SU-DHL-6 (cell line): ENCODE results near the gene CAMSAP1.

Source experiments
- EZH2phosphoT487 ChIP-seq: fragments of 200-600 bp; sonication (generic), shearing (Covaris generic); conservative IDR thresholded peaks from 2 replicates; pipeline ENCODE4 v1.6.1; 2018; ENCODE audit warnings: mild to moderate bottlenecking, antibody characterized with exemption, low read length, moderate library complexity, mixed read lengths
- TF ChIP-seq, protein P1 (sequence below): fragments of 200-600 bp; sonication (generic); IDR thresholded peaks from one replicate; pipeline ENCODE4 v1.5.1; 2017; ENCODE audit warnings: antibody characterized with exemption, mild to moderate bottlenecking, low read length, moderate library complexity; ENCODE audit not compliant: insufficient read depth, poor library complexity, severe bottlenecking

DNA sequence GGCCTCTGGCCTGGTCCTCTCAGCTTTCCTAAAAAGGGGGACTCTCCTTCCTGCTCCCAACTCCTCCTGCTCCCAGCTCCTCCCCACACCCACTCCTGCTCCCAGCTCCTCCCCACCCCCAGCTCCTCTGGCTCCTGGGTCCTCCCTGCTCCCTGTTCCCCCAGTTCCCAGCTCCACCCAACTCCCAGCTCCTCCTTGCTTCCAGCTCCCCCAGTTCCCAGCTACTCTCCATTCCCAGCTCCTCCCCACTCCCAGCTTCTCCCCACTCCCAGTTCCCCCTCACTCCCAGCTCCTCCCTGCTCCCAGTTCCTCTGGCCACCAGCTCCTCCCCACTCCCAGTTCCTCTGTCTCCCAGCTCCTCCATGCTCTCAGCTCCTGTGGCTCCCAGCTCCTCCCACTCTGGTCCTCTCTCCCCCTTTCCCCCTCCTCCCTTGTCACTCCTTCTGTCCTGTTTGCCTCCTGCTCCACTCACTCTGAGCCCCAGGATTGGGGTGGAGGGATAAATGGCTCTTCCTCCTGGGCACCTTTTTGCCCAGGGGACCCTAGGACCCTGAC, 129.6 kb downstream of the CAMSAP1 start:
- TF ChIP-seq, protein P1, sequence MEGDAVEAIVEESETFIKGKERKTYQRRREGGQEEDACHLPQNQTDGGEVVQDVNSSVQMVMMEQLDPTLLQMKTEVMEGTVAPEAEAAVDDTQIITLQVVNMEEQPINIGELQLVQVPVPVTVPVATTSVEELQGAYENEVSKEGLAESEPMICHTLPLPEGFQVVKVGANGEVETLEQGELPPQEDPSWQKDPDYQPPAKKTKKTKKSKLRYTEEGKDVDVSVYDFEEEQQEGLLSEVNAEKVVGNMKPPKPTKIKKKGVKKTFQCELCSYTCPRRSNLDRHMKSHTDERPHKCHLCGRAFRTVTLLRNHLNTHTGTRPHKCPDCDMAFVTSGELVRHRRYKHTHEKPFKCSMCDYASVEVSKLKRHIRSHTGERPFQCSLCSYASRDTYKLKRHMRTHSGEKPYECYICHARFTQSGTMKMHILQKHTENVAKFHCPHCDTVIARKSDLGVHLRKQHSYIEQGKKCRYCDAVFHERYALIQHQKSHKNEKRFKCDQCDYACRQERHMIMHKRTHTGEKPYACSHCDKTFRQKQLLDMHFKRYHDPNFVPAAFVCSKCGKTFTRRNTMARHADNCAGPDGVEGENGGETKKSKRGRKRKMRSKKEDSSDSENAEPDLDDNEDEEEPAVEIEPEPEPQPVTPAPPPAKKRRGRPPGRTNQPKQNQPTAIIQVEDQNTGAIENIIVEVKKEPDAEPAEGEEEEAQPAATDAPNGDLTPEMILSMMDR, result no peak
- no peak for TF ChIP-seq EZH2phosphoT487
